Gastrocnemius medialis (tissue), 4 donors: ENCODE measurements around the gene NSFL1C.

Experiments
- CTCF ChIP-seq, 5 experiments: fragments of 450-650 bp in 3 of 5; fragments of 200-600 bp in 2 of 5; sonication (generic) in 2 of 5; IDR thresholded peaks in 4 of 5; conservative IDR thresholded peaks in 1 of 5; 1 replicate in 4 of 5; 2 replicates in 1 of 5; pipeline ENCODE4 v1.5.1; 2016 to 2019; ENCODE audit warnings: antibody characterized with exemption in 5 of 5, mild to moderate bottlenecking in 3 of 5, moderate library complexity in 3 of 5
- POLR2A ChIP-seq, 2 donors: fragments of 450-650 bp; IDR thresholded peaks; one replicate each; pipeline ENCODE4 v1.6.1; 2017; ENCODE audit warnings: antibody characterized with exemption in 2 of 2, mild to moderate bottlenecking in 2 of 2, moderate library complexity in 2 of 2

DNA sequence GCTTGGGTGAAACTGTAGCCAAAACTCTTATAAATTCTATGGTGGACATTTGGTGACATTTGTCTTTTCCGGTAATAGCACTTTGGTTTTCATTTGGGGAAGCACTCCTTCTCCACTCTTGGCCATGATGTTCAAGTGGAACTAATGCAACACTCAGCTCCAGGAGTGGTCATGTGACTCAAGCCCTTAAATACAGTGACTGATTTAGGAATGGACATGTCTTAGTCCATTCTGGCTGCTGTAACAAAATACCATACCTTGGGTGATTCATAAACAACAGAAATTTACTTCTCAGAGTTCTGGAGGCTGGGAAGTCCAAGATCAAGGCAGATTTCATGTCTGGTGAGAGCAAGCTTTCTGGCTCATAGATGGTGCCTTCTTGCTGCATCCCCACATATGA is 63.0 kb downstream of the NSFL1C start:
- no peak for TF ChIP-seq POLR2A (IDR thresholded peaks at IDR 0.05)
- TF ChIP-seq CTCF (IDR thresholded peaks at IDR 0.05 in 4 of 5, conservative IDR thresholded peaks at IDR 0.05 in 1 of 5): no peak
